ENCODE measurements around the gene DCP1B.

Gene DCP1B

DNA sequence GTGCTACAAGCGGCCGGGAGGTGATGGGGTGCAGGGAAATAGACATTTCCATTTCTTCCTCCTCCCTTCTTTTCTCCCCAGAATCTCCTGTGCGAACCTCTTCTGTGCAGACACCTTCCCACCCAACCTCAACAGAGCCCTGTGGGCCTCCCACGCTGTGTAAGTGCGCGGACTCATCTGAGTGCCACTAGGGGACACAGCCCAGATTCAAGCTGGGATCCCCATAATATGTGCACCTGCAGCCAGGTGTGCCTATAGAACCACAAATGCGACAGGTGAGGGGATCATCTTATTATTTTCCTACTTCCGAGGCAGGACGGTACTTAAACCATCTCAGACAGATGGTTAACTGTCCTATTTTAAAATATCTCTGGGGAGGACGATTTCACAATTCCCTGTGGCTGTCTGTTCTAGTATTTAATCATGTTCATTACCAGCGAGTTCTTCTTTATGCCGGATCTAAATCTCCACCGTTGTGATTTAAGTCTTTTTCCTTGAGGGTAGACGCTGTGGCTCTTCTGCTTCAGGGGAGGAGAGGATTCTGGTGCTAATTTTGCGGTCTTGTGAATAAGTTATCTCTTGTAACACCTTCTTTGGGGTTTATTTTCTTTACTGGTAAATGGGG is 31.3 kb upstream of the DCP1B start:
- H3K27me3 ChIP-seq (ENCODE audit: control insufficient read depth in 1 of 2, insufficient read depth in 2 of 2, low read length in 2 of 2): no peaks in the 10 kb centered on the region
- no peaks in the 10 kb centered on the region for H3K9me3 ChIP-seq (ENCODE audit: low read length)
- H3K4me3 ChIP-seq (ENCODE audit: low read depth in 1 of 2, low read length in 2 of 2): peak overlapping the region; percentile 29 to 64
- H3K9ac ChIP-seq (ENCODE audit: low read length): no peak overlapping the region
- peaks cover 68% of the 10 kb centered on the region for H3K4me1 ChIP-seq (ENCODE audit: insufficient read depth, low read length)
- H3K36me3 ChIP-seq (ENCODE audit: insufficient read depth, low read length): no peaks in the 10 kb centered on the region
- peak overlapping the region; percentile 36 for H3K27ac ChIP-seq (ENCODE audit: low read depth, low read length)

GRCh38 chr12:2034633-2035430 is 30.6 kb upstream of the DCP1B start:
- H3K9me3 ChIP-seq (ENCODE audit: low read length): no peaks in the 10 kb centered on the region
- no peak overlapping the region for H3K9ac ChIP-seq (ENCODE audit: low read length)
- no peaks in the 10 kb centered on the region for H3K27me3 ChIP-seq (ENCODE audit: control insufficient read depth in 1 of 2, insufficient read depth in 2 of 2, low read length in 2 of 2)
- H3K27ac ChIP-seq (ENCODE audit: low read depth, low read length): peak overlapping the region; percentile 75
- peak overlapping the region; percentile 29 to 64 for H3K4me3 ChIP-seq (ENCODE audit: low read depth in 1 of 2, low read length in 2 of 2)
- no peaks in the 10 kb centered on the region for H3K36me3 ChIP-seq (ENCODE audit: insufficient read depth, low read length)
- H3K4me1 ChIP-seq (ENCODE audit: insufficient read depth, low read length): peaks cover 75% of the 10 kb centered on the region

DNA sequence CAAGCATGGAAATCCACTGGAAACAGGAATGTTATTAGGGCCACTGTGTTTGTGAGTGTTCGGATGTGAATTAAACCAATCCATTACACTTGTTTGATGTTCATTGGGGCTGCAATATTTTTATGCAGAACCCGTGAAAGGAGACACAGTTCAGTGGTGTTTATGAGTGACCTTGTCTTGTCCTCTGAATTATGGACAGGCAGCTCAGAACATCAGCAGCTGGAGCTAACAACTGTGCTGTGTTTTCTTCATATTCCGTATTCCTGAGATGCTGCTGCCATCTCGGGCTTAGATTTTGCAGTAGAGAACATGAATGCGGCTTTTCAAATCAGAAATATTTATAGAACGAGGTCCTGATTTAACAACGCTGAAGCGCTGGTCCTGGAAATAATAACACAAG is 28.2 kb upstream of the DCP1B start:
- H3K9me3 ChIP-seq (ENCODE audit: low read length): no peaks in the 10 kb centered on the region
- H3K36me3 ChIP-seq (ENCODE audit: insufficient read depth, low read length): no peaks in the 10 kb centered on the region
- H3K27ac ChIP-seq (ENCODE audit: low read depth, low read length): peak overlapping the region; percentile 75
- peaks cover 83% of the 10 kb centered on the region for H3K4me1 ChIP-seq (ENCODE audit: insufficient read depth, low read length)
- no peak overlapping the region for H3K9ac ChIP-seq (ENCODE audit: low read length)
- no peaks in the 10 kb centered on the region for H3K27me3 ChIP-seq (ENCODE audit: control insufficient read depth in 1 of 2, insufficient read depth in 2 of 2, low read length in 2 of 2)
- H3K4me3 ChIP-seq (ENCODE audit: low read depth in 1 of 2, low read length in 2 of 2): no peak overlapping the region

GRCh38 chr12:2029851-2030250 is 25.6 kb upstream of the DCP1B start:
- H3K9ac ChIP-seq (ENCODE audit: low read length): no peak overlapping the region
- H3K36me3 ChIP-seq (ENCODE audit: insufficient read depth, low read length): no peaks in the 10 kb centered on the region
- no peak overlapping the region for H3K4me3 ChIP-seq (ENCODE audit: low read depth in 1 of 2, low read length in 2 of 2)
- H3K27me3 ChIP-seq (ENCODE audit: control insufficient read depth in 1 of 2, insufficient read depth in 2 of 2, low read length in 2 of 2): no peaks in the 10 kb centered on the region
- H3K27ac ChIP-seq (ENCODE audit: low read depth, low read length): peak overlapping the region; percentile 70
- no peaks in the 10 kb centered on the region for H3K9me3 ChIP-seq (ENCODE audit: low read length)
- H3K4me1 ChIP-seq (ENCODE audit: insufficient read depth, low read length): peaks cover 91% of the 10 kb centered on the region

DNA sequence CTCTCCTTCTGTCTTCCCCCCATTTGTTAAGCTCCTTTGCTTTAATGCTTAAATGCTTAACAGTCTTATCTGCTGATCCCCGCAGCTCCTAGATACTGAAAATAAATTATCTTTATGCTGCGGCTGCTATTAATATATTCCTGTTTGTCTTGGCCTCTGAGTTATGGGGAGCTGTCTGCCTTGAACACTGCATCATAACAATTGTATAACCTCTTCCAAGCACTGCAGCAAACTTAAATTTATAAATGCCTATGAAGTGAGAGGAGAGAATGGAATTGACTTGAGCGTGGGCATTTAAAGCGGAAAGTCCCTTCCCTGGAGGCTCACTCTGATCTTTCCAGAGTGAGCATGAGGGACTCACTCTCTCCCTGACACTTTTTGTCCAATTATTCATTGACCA is 23.1 kb upstream of the DCP1B start:
- Histone ChIP-seq H3K27me3 (ENCODE audit: control insufficient read depth in 1 of 2, insufficient read depth in 2 of 2, low read length in 2 of 2) (no peaks in the 10 kb centered on the region), H3K36me3 (ENCODE audit: insufficient read depth, low read length) (no peaks in the 10 kb centered on the region), H3K9me3 (ENCODE audit: low read length) (no peaks in the 10 kb centered on the region), H3K27ac (ENCODE audit: low read depth, low read length) (peak overlapping the region; percentile 59), H3K9ac (ENCODE audit: low read length) (no peak overlapping the region), H3K4me3 (ENCODE audit: low read depth in 1 of 2, low read length in 2 of 2) (no peak overlapping the region), H3K4me1 (ENCODE audit: insufficient read depth, low read length) (peaks cover 82% of the 10 kb centered on the region)

- Histone ChIP-seq H3K4me1 (ENCODE audit: insufficient read depth, low read length) (peaks cover 45% of the 10 kb centered on the region), H3K27ac (ENCODE audit: low read depth, low read length) (peak overlapping the region; percentile 16), H3K4me3 (ENCODE audit: low read depth in 1 of 2, low read length in 2 of 2) (no peak overlapping the region), H3K27me3 (ENCODE audit: control insufficient read depth in 1 of 2, insufficient read depth in 2 of 2, low read length in 2 of 2) (no peaks in the 10 kb centered on the region), H3K9me3 (ENCODE audit: low read length) (no peaks in the 10 kb centered on the region), H3K36me3 (ENCODE audit: insufficient read depth, low read length) (no peaks in the 10 kb centered on the region), H3K9ac (ENCODE audit: low read length) (no peak overlapping the region)
Measured at GRCh38 chr12:2023365-2023764, 19.1 kb upstream of the DCP1B start.

- no peaks in the 10 kb centered on the region for H3K36me3 ChIP-seq (ENCODE audit: insufficient read depth, low read length)
- H3K27me3 ChIP-seq (ENCODE audit: control insufficient read depth in 1 of 2, insufficient read depth in 2 of 2, low read length in 2 of 2): no peaks in the 10 kb centered on the region
- no peak overlapping the region for H3K9ac ChIP-seq (ENCODE audit: low read length)
- H3K4me3 ChIP-seq (ENCODE audit: low read depth in 1 of 2, low read length in 2 of 2): no peak overlapping the region
- peaks cover 30% of the 10 kb centered on the region for H3K4me1 ChIP-seq (ENCODE audit: insufficient read depth, low read length)
- H3K27ac ChIP-seq (ENCODE audit: low read depth, low read length): no peak overlapping the region
- H3K9me3 ChIP-seq (ENCODE audit: low read length): no peaks in the 10 kb centered on the region
Measured at GRCh38 chr12:2020511-2020910, 16.3 kb upstream of the DCP1B start.

DNA sequence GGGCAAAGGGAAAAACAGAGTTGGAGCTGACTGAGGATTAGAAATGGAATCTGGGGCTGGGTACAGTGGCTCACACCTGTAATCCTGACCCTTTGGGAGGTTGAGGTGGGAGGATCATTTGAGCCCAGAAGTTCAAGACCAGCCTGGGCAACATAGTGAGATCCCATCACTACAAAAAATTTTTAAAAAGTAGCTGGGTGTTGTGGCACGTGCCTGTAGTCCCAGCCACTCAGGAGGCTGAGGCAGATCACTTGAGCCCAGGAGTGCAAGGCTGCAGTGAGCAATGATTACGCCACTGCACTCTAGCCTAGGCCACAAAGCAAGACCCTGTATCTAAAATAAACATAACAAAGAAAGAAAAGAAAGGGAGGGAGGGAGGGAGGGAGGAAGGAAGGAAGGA is 14.9 kb upstream of the DCP1B start:
- H3K36me3 ChIP-seq (ENCODE audit: insufficient read depth, low read length): no peaks in the 10 kb centered on the region
- peaks cover 35% of the 10 kb centered on the region for H3K4me1 ChIP-seq (ENCODE audit: insufficient read depth, low read length)
- H3K27me3 ChIP-seq (ENCODE audit: control insufficient read depth in 1 of 2, insufficient read depth in 2 of 2, low read length in 2 of 2): no peaks in the 10 kb centered on the region
- no peak overlapping the region for H3K4me3 ChIP-seq (ENCODE audit: low read depth in 1 of 2, low read length in 2 of 2)
- no peaks in the 10 kb centered on the region for H3K9me3 ChIP-seq (ENCODE audit: low read length)
- no peak overlapping the region for H3K9ac ChIP-seq (ENCODE audit: low read length)
- no peak overlapping the region for H3K27ac ChIP-seq (ENCODE audit: low read depth, low read length)

DNA sequence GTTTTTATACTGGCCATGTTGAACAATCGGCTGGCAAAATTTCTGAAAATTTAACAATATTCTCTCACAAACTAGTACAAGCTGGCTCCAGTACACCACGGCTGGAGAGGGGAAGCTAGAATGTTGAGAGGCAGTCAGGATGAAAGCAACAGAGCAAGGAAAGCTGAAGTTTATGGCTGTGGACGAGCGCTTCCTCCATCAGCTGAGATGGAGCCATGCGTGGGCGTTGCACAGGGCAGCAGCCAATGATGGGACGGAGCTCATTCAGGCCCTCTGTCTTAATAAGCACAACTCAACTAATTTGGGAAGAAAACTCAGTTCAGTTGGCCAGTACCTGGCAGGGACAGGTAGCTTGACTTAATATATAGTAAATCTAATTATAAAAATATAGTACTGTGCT is 14.1 kb upstream of the DCP1B start:
- no peak overlapping the region for H3K4me3 ChIP-seq (ENCODE audit: low read depth in 1 of 2, low read length in 2 of 2)
- no peaks in the 10 kb centered on the region for H3K9me3 ChIP-seq (ENCODE audit: low read length)
- H3K9ac ChIP-seq (ENCODE audit: low read length): no peak overlapping the region
- no peaks in the 10 kb centered on the region for H3K27me3 ChIP-seq (ENCODE audit: control insufficient read depth in 1 of 2, insufficient read depth in 2 of 2, low read length in 2 of 2)
- peaks cover 36% of the 10 kb centered on the region for H3K4me1 ChIP-seq (ENCODE audit: insufficient read depth, low read length)
- no peak overlapping the region for H3K27ac ChIP-seq (ENCODE audit: low read depth, low read length)
- H3K36me3 ChIP-seq (ENCODE audit: insufficient read depth, low read length): no peaks in the 10 kb centered on the region

- no peak overlapping the region for H3K4me3 ChIP-seq (ENCODE audit: low read depth in 1 of 2, low read length in 2 of 2)
Measured at GRCh38 chr12:2017546-2018337, 13.5 kb upstream of the DCP1B start.

GRCh38 chr12:2016862-2017545 is 12.7 kb upstream of the DCP1B start:
- Histone ChIP-seq H3K27ac (ENCODE audit: low read depth, low read length) (no peak overlapping the region), H3K9me3 (ENCODE audit: low read length) (no peaks in the 10 kb centered on the region), H3K9ac (ENCODE audit: low read length) (no peak overlapping the region), H3K4me3 (ENCODE audit: low read depth in 1 of 2, low read length in 2 of 2) (no peak overlapping the region), H3K4me1 (ENCODE audit: insufficient read depth, low read length) (peaks cover 42% of the 10 kb centered on the region), H3K36me3 (ENCODE audit: insufficient read depth, low read length) (no peaks in the 10 kb centered on the region), H3K27me3 (ENCODE audit: control insufficient read depth in 1 of 2, insufficient read depth in 2 of 2, low read length in 2 of 2) (no peaks in the 10 kb centered on the region)

More at GRCh38 chr12:2017546-2018337, 13.5 kb upstream of the DCP1B start:
- H3K27me3 ChIP-seq (ENCODE audit: control insufficient read depth in 1 of 2, insufficient read depth in 2 of 2, low read length in 2 of 2): no peaks in the 10 kb centered on the region
- H3K4me1 ChIP-seq (ENCODE audit: insufficient read depth, low read length): peaks cover 36% of the 10 kb centered on the region
- H3K36me3 ChIP-seq (ENCODE audit: insufficient read depth, low read length): no peaks in the 10 kb centered on the region
- no peak overlapping the region for H3K27ac ChIP-seq (ENCODE audit: low read depth, low read length)
- H3K9ac ChIP-seq (ENCODE audit: low read length): no peak overlapping the region
- no peaks in the 10 kb centered on the region for H3K9me3 ChIP-seq (ENCODE audit: low read length)
